Duodenal mucosa (tissue), 2 donors: ENCODE data around the gene PPP2R2B.

Experiments
- H3K27ac ChIP-seq: one replicate; pipeline ENCODE4 v1.7.0; 2013; ENCODE audit warnings: low read depth, low read length
- H3K27me3 ChIP-seq, 2 donors: one replicate each; pipeline ENCODE4 v1.7.0; 2013; ENCODE audit warnings: low read length in 2 of 2, control low read depth in 1 of 2; ENCODE audit not compliant: insufficient read depth in 2 of 2, control insufficient read depth in 1 of 2
- H3K36me3 ChIP-seq, 2 donors: one replicate each; pipeline ENCODE4 v1.7.0; 2013; ENCODE audit warnings: low read length in 2 of 2, control low read depth in 1 of 2; ENCODE audit not compliant: insufficient read depth in 2 of 2, control insufficient read depth in 1 of 2
- H3K4me1 ChIP-seq, 2 donors: one replicate each; pipeline ENCODE4 v1.7.0; 2013; ENCODE audit warnings: low read length in 2 of 2, control low read depth in 1 of 2; ENCODE audit not compliant: insufficient read depth in 2 of 2, control insufficient read depth in 1 of 2
- H3K4me3 ChIP-seq, 2 donors: one replicate each; pipeline ENCODE4 v1.7.0; 2013; ENCODE audit warnings: low read length in 2 of 2, low read depth in 1 of 2
- H3K9ac ChIP-seq, 2 donors: one replicate each; pipeline ENCODE4 v1.7.0; 2013; ENCODE audit warnings: low read length in 2 of 2, low read depth in 1 of 2
- H3K9me3 ChIP-seq, 2 donors: one replicate each; pipeline ENCODE4 v1.7.0; 2013; ENCODE audit warnings: low read length in 2 of 2, control low read depth in 1 of 2; ENCODE audit not compliant: control insufficient read depth in 1 of 2

Gene PPP2R2B

GRCh38 chr5:146716636-146717035, 161.9 kb downstream of the PPP2R2B start:
- H3K4me1 ChIP-seq = no peaks in the 10 kb centered on the region
- no peak overlapping the region for H3K27ac ChIP-seq
- H3K27me3 ChIP-seq = no peaks in the 10 kb centered on the region
- no peak overlapping the region for H3K4me3 ChIP-seq
- H3K9me3 ChIP-seq = no peaks in the 10 kb centered on the region
- no peak overlapping the region for H3K9ac ChIP-seq
- no peaks in the 10 kb centered on the region for H3K36me3 ChIP-seq

- Histone ChIP-seq H3K27me3 (no peaks in the 10 kb centered on the region), H3K36me3 (no peaks in the 10 kb centered on the region), H3K27ac (no peak overlapping the region), H3K9ac (no peak overlapping the region), H3K4me3 (no peak overlapping the region), H3K9me3 (no peaks in the 10 kb centered on the region), H3K4me1 (no peaks in the 10 kb centered on the region)
These were observed 168.2 kb downstream of the PPP2R2B start for GRCh38 chr5:146710348-146710747.

- Histone ChIP-seq H3K9ac (no peak overlapping the region), H3K9me3 (no peaks in the 10 kb centered on the region), H3K27me3 (no peaks in the 10 kb centered on the region), H3K36me3 (no peaks in the 10 kb centered on the region), H3K27ac (no peak overlapping the region), H3K4me1 (no peaks in the 10 kb centered on the region), H3K4me3 (no peak overlapping the region)
These were observed 171.2 kb downstream of the PPP2R2B start for GRCh38 chr5:146707316-146707715.

GRCh38 chr5:146706321-146706972, 172.1 kb downstream of the PPP2R2B start:
- no peaks in the 10 kb centered on the region for H3K4me1 ChIP-seq
- H3K27me3 ChIP-seq = no peaks in the 10 kb centered on the region
- H3K9ac ChIP-seq = no peak overlapping the region
- H3K27ac ChIP-seq = no peak overlapping the region
- H3K9me3 ChIP-seq = no peaks in the 10 kb centered on the region
- H3K4me3 ChIP-seq = no peak overlapping the region
- H3K36me3 ChIP-seq = no peaks in the 10 kb centered on the region

DNA sequence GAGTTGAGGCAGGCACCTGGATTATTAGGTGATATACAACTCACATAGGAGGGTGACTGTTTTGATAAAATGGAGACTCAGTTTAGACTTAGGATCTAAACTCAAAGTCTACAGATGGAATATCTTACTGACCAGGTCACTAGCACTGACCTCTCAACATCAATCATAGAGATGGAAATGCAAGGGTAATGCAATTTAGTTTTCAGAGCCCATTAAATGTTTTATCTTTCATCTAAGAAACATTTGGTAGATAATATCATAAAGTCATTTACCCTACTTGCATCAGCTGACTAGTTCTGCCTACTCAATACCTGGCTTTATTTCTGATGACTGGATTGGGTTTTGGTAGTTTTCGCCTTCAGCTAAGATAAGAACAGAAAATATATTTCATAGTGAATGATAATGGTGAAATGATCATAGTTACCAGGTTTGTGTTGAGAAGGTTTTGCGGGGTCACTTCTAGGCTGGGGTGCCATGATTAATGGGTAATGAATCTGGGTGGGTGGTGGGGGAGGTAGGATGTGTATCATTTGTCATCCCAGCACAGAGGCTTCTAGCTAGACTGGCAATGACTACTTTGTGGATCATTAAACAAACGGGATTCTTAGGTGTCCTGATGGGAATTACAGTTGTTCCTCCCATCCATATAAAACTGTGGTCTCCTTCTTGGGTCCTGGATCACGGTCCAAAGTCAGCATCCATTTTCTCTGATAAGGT, 173.4 kb downstream of the PPP2R2B start:
- Histone ChIP-seq H3K9me3 (no peaks in the 10 kb centered on the region), H3K27me3 (no peaks in the 10 kb centered on the region), H3K4me1 (no peaks in the 10 kb centered on the region), H3K27ac (no peak overlapping the region), H3K9ac (no peak overlapping the region), H3K4me3 (no peak overlapping the region), H3K36me3 (no peaks in the 10 kb centered on the region)

DNA sequence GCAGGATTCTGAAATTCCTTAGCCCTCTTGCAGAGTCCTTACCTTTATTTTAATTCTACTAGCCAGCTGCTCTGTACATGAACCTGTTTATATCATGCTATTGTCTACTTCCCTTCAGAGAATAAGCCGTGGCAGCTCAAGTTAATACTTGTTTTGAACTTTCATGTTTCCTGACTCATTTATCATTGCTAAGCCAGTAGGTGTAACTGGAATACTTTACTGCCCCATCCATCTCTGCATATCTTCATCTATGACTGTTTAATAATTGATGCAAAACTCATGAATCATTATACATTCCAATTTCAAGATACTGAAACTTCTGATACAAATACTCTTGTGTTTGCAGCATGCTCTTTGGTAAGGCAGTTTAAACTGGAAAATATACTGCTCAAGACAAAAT, 174.7 kb downstream of the PPP2R2B start:
- no peak overlapping the region for H3K27ac ChIP-seq
- H3K4me3 ChIP-seq = no peak overlapping the region
- H3K9ac ChIP-seq = no peak overlapping the region
- H3K9me3 ChIP-seq = no peaks in the 10 kb centered on the region
- H3K36me3 ChIP-seq = no peaks in the 10 kb centered on the region
- no peaks in the 10 kb centered on the region for H3K27me3 ChIP-seq
- H3K4me1 ChIP-seq = no peaks in the 10 kb centered on the region

DNA sequence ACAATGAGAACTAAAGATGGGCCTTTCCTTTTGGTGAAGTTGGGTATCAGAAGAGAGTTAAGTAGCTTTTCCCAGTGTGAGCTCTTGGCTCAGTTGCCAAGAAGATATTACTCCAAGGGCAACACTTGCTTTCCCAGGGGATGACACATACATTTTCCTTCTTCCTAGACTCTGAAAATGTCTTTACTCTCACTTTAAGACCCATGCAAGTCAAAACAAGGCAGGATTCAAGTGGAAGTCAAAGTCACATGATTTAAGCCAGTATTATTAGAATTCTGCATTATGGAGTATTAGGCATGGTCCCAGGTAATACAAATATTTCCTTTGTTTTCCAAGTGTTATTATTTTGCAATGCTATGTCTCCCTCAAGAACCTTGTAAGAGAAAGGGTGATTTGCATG, 175.1 kb downstream of the PPP2R2B start:
- Histone ChIP-seq H3K4me1 (no peaks in the 10 kb centered on the region), H3K4me3 (no peak overlapping the region), H3K9me3 (no peaks in the 10 kb centered on the region), H3K27me3 (no peaks in the 10 kb centered on the region), H3K27ac (no peak overlapping the region), H3K9ac (no peak overlapping the region), H3K36me3 (no peaks in the 10 kb centered on the region)

DNA sequence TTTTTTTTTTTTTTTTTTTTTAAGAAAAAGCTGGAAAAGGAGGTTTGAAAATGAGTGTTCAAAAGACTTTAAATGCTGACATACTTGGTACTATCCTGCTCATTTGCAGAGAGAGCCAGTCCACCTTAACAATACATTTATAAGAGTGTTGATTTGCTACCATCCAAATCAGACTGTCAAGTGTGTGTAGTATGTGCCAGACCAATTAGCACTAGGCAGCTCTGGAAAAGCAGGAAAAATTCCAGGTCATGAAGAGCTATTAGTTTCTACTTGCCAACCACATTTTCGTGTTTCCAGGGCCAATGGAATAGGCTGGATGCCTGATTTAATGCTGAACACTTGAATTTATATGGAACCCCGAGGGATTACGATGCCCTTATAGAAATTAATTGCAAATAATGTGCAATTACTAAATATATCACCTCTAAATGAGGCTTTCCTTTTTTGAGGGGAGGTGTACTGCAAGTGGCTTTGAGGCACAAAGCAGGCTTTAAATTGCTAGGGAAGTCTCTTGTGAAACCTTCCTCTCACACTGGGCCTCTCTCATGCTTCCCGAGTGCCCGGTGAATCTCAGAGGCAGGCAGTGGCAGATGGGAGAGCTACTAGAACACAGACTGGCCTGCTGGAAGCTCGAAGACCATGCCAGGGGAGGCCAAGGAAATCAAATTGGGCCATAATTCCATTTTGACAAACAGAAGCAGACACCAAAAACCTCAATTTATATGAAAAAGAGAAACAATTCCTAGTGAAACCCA, 178.7 kb downstream of the PPP2R2B start:
- Histone ChIP-seq H3K4me3 (no peak overlapping the region), H3K9ac (no peak overlapping the region), H3K9me3 (no peaks in the 10 kb centered on the region), H3K4me1 (no peaks in the 10 kb centered on the region), H3K27me3 (no peaks in the 10 kb centered on the region), H3K36me3 (no peaks in the 10 kb centered on the region), H3K27ac (no peak overlapping the region)

- Histone ChIP-seq H3K4me1 (no peaks in the 10 kb centered on the region), H3K9ac (no peak overlapping the region), H3K27me3 (no peaks in the 10 kb centered on the region), H3K36me3 (no peaks in the 10 kb centered on the region), H3K4me3 (no peak overlapping the region), H3K9me3 (no peaks in the 10 kb centered on the region), H3K27ac (no peak overlapping the region)
These were observed 179.4 kb downstream of the PPP2R2B start for GRCh38 chr5:146699138-146699537.

- Histone ChIP-seq H3K4me1 (no peaks in the 10 kb centered on the region), H3K36me3 (no peaks in the 10 kb centered on the region), H3K27ac (no peak overlapping the region), H3K9ac (no peak overlapping the region), H3K9me3 (no peaks in the 10 kb centered on the region), H3K4me3 (no peak overlapping the region), H3K27me3 (no peaks in the 10 kb centered on the region)
These were observed 179.9 kb downstream of the PPP2R2B start for GRCh38 chr5:146698651-146699050.
